K562 (cell line): ENCODE measurements around the gene TMEM191C. TPM values are rescaled to one million over a fixed set of nuclear protein-coding genes. Genes with fewer than 3 reads are reported as not detected.

Source experiments
- BMI1 ChIP-seq: fragments of 150-350 bp; IDR thresholded peaks from 2 replicates; pipeline ENCODE4 v1.6.1; 2014; ENCODE audit warnings: low read length
- EGR1 ChIP-seq: fragments of 450-650 bp; conservative IDR thresholded peaks from 2 replicates; pipeline ENCODE4 v1.6.1; 2017; ENCODE audit warnings: mild to moderate bottlenecking
- ELF4 ChIP-seq: fragments of 450-650 bp; formaldehyde crosslinking; IDR thresholded peaks from 2 replicates; pipeline ENCODE4 v1.4.0; 2022; ENCODE audit warnings: missing genetic modification characterization
- HBP1 ChIP-seq: fragments of 450-650 bp; formaldehyde crosslinking; IDR thresholded peaks from 2 replicates; pipeline ENCODE4 v1.4.0; 2022; ENCODE audit warnings: missing genetic modification characterization
- HDAC8 ChIP-seq: fragments of 450-650 bp; IDR thresholded peaks from 2 replicates; pipeline ENCODE4 v1.6.1; 2016; ENCODE audit warnings: mild to moderate bottlenecking, missing genetic modification characterization, moderate library complexity, missing compliant biosample characterization
- JUND ChIP-seq, 2 experiments: IDR thresholded peaks; 2 replicates in 1 of 2; 3 replicates in 1 of 2; pipeline ENCODE4 v1.6.1; 2011; ENCODE audit warnings: borderline replicate concordance in 2 of 2, low read depth in 2 of 2, low read length in 2 of 2, improper control_type of control experiment in 1 of 2, missing biosample characterization in 1 of 2, missing genetic modification characterization in 1 of 2, missing genetic modification reagents in 1 of 2
- KLF13 ChIP-seq: fragments of 450-650 bp; IDR thresholded peaks from 2 replicates; pipeline ENCODE4 v1.6.1; 2016; ENCODE audit warnings: missing genetic modification characterization, low read depth, mild to moderate bottlenecking, missing compliant biosample characterization, moderate library complexity, borderline replicate concordance
- KLF6 ChIP-seq: fragments of 250-450 bp; sonication (Bioruptor Pico); IDR thresholded peaks from 2 replicates; pipeline ENCODE4 v1.4.0; 2020; ENCODE audit warnings: mild to moderate bottlenecking, moderate library complexity, borderline replicate concordance
- MECOM ChIP-seq: fragments of 250-450 bp; sonication (Bioruptor Pico); IDR thresholded peaks from 2 replicates; pipeline ENCODE4 v1.8.0; 2022; ENCODE audit warnings: inconsistent platforms
- PTTG1 ChIP-seq: fragments of 450-650 bp; IDR thresholded peaks from 2 replicates; pipeline ENCODE4 v1.6.1; 2016; ENCODE audit warnings: low read depth, mild to moderate bottlenecking, missing genetic modification characterization, missing compliant biosample characterization
- PYGO2 ChIP-seq: fragments of 450-650 bp; IDR thresholded peaks from 2 replicates; pipeline ENCODE4 v1.6.1; 2016; ENCODE audit warnings: mild to moderate bottlenecking, missing genetic modification characterization, moderate library complexity, missing compliant biosample characterization
- STAT5A ChIP-seq: IDR thresholded peaks from 2 replicates; pipeline ENCODE4 v1.6.1; 2012; ENCODE audit warnings: low read length, inconsistent platforms, borderline replicate concordance
- SUPT5H ChIP-seq: fragments of 450-650 bp; IDR thresholded peaks from 2 replicates; pipeline ENCODE4 v1.6.1; 2016
- TEAD1 ChIP-seq, 2 experiments: fragments of 450-650 bp in 1 of 2; sonication (generic) in 1 of 2; formaldehyde crosslinking; IDR thresholded peaks; 2 replicates each; pipeline versions ENCODE4 v1.4.0 to v1.8.0; 2020 to 2022; ENCODE audit warnings: mild to moderate bottlenecking in 2 of 2, missing genetic modification reagents in 1 of 2
- ZBTB17 ChIP-seq: fragments of 450-650 bp; formaldehyde crosslinking; IDR thresholded peaks from 2 replicates; pipeline ENCODE4 v1.4.0; 2020; ENCODE audit warnings: mild to moderate bottlenecking
- ZEB2 ChIP-seq: fragments of 450-650 bp; IDR thresholded peaks from 2 replicates; pipeline ENCODE4 v1.6.1; 2016
- ZFP91 ChIP-seq: sonication (generic); formaldehyde crosslinking; IDR thresholded peaks from 2 replicates; pipeline ENCODE4 v1.8.0; 2022; ENCODE audit warnings: mild to moderate bottlenecking, missing genetic modification reagents
- ZNF3 ChIP-seq: fragments of 250-450 bp; sonication (Bioruptor Pico); IDR thresholded peaks from 2 replicates; pipeline ENCODE4 v1.5.0; 2021; ENCODE audit warnings: mild to moderate bottlenecking, moderate library complexity
- ZNF354B ChIP-seq: fragments of 250-450 bp; sonication (Bioruptor Pico); IDR thresholded peaks from 2 replicates; pipeline ENCODE4 v1.4.0; 2020
- ZNF766 ChIP-seq: fragments of 200-800 bp; sonication (Bioruptor generic); conservative IDR thresholded peaks from 2 replicates; pipeline ENCODE4 v1.6.1; 2016; ENCODE audit warnings: missing genetic modification characterization, missing compliant biosample characterization
- polyA plus RNA-seq, 8 experiments: library from polyadenylated mRNA; depleted of rRNA in 4 of 8; stranded (reverse) in 5 of 8; unstranded in 3 of 8; fragments of >200 nt; fragmentation: Nextera tagmentation in 2 of 8; fragmentation: Illumina TruSeq in 1 of 8; extraction: Ambion mirVana in 2 of 8; extraction: Trizol in 1 of 8; gene quantifications; 2 replicates each; pipeline versions ENCODE4 v1.2.1 to v1.2.3, GENCODE V29; 2011 to 2014; ENCODE audit warnings: inconsistent platforms in 1 of 8, missing spikeins in 1 of 8
- total RNA-seq, 7 experiments: library from RNA; depleted of rRNA in 6 of 7; stranded (reverse); fragments of >200 nt in 6 of 7; fragmentation: Illumina TruSeq in 2 of 7; extraction: Trizol in 2 of 7; gene quantifications; 2 replicates each; pipeline versions ENCODE4 v1.2.1 to v1.2.3, GENCODE V29; 2011 to 2021; ENCODE audit warnings: low replicate concordance in 1 of 7
- TF ChIP-seq, protein P1 (sequence below): fragments of 250-450 bp; sonication (Bioruptor Pico); IDR thresholded peaks from 2 replicates; pipeline ENCODE4 v1.4.0; 2020; ENCODE audit warnings: mild to moderate bottlenecking, moderate library complexity, borderline replicate concordance
- TF ChIP-seq, protein P2 (sequence below), 3 experiments: IDR thresholded peaks in 2 of 3; conservative IDR thresholded peaks in 1 of 3; 2 replicates each; pipeline ENCODE4 v1.5.1; 2011 to 2012; ENCODE audit warnings: low read length in 3 of 3, mild to moderate bottlenecking in 3 of 3, control low read depth in 2 of 3, improper control_type of control experiment in 1 of 3, inconsistent platforms in 1 of 3, low read depth in 1 of 3, mixed read lengths in 1 of 3, moderate library complexity in 1 of 3; ENCODE audit not compliant: insufficient read depth in 2 of 3

The TMEM191C gene
- total and polyA plus RNA-seq, 9 of the 15 experiments (the other 6 are each of a cell fraction or from before 2014, with no cell fraction given): 0.15 to 7.1 (median 1.1) TPM

- TF ChIP-seq, protein P1, sequence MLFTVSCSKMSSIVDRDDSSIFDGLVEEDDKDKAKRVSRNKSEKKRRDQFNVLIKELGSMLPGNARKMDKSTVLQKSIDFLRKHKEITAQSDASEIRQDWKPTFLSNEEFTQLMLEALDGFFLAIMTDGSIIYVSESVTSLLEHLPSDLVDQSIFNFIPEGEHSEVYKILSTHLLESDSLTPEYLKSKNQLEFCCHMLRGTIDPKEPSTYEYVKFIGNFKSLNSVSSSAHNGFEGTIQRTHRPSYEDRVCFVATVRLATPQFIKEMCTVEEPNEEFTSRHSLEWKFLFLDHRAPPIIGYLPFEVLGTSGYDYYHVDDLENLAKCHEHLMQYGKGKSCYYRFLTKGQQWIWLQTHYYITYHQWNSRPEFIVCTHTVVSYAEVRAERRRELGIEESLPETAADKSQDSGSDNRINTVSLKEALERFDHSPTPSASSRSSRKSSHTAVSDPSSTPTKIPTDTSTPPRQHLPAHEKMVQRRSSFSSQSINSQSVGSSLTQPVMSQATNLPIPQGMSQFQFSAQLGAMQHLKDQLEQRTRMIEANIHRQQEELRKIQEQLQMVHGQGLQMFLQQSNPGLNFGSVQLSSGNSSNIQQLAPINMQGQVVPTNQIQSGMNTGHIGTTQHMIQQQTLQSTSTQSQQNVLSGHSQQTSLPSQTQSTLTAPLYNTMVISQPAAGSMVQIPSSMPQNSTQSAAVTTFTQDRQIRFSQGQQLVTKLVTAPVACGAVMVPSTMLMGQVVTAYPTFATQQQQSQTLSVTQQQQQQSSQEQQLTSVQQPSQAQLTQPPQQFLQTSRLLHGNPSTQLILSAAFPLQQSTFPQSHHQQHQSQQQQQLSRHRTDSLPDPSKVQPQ (CRISPR knock-in tag): no peak
- TF ChIP-seq HDAC8 (tag) (no peak), EGR1 (peak; percentile 49), PTTG1 (no peak), SUPT5H (peak; percentile 75), MECOM (no peak), ZBTB17 (no peak), ZFP91 (no peak), KLF6 (CRISPR knock-in tag) (no peak), KLF13 (tag) (0 out of 2 replicates have a peak, but pooled peaks have one; percentile 24), PYGO2 (tag) (no peak), BMI1 (no peak), STAT5A (0 out of 2 replicates have a peak, but pooled peaks have one; percentile 6), ZNF766 (CRISPR knock-in tag) (no peak), TEAD1 (CRISPR knock-in tag; IDR thresholded peaks at IDR 0.05) (no peak), ZEB2 (no peak), ZNF354B (no peak), ZNF3 (no peak), HBP1 (no peak), ELF4 (CRISPR knock-in tag) (no peak), JUND (IDR thresholded peaks at IDR 0.05; ENCODE audit: borderline replicate concordance, low read depth, low read length) (no peak), JUND (tag; IDR thresholded peaks at IDR 0.05; ENCODE audit: borderline replicate concordance, low read depth, low read length) (no peak)
- TF ChIP-seq, protein P2, sequence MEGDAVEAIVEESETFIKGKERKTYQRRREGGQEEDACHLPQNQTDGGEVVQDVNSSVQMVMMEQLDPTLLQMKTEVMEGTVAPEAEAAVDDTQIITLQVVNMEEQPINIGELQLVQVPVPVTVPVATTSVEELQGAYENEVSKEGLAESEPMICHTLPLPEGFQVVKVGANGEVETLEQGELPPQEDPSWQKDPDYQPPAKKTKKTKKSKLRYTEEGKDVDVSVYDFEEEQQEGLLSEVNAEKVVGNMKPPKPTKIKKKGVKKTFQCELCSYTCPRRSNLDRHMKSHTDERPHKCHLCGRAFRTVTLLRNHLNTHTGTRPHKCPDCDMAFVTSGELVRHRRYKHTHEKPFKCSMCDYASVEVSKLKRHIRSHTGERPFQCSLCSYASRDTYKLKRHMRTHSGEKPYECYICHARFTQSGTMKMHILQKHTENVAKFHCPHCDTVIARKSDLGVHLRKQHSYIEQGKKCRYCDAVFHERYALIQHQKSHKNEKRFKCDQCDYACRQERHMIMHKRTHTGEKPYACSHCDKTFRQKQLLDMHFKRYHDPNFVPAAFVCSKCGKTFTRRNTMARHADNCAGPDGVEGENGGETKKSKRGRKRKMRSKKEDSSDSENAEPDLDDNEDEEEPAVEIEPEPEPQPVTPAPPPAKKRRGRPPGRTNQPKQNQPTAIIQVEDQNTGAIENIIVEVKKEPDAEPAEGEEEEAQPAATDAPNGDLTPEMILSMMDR (IDR thresholded peaks at IDR 0.05 in 2 of 3, conservative IDR thresholded peaks at IDR 0.05 in 1 of 3; ENCODE audit: insufficient read depth in 2 of 3, low read depth in 1 of 3, low read length in 3 of 3): peak; percentile 39 to 60 (median 48)
These were observed 16.8 kb upstream of the TMEM191C start (continued) for GRCh38 chr22:21450320-21450831.
